Activated CD4-positive, alpha-beta T cell treated with anti-CD3 and anti-CD28 coated beads, Interleukin-2, amount 10 ng/mL, durations not matched to agents 24 days and 14 days (primary cell): ENCODE data around the gene SHC1. TPM values are rescaled to one million over a fixed set of nuclear protein-coding genes. Genes with fewer than 3 reads are reported as not detected.
A peak's percentile ranks its signal among the peaks of the same experiment; 100 is the strongest.

Source experiments
- DNase-seq: peaks from one replicate; pipeline ENCODE4 v3.0.0; 2022
- H3K27ac Mint-ChIP-seq: one replicate; pipeline ENCODE4 v1.8.0; 2022; ENCODE audit warnings: mild to moderate bottlenecking, mixed read lengths
- H3K27me3 Mint-ChIP-seq: one replicate; pipeline ENCODE4 v1.8.0; 2022; ENCODE audit warnings: mixed read lengths
- H3K36me3 Mint-ChIP-seq: one replicate; pipeline ENCODE4 v1.8.0; 2022; ENCODE audit warnings: low read depth, mild to moderate bottlenecking, mixed read lengths
- H3K4me1 Mint-ChIP-seq: one replicate; pipeline ENCODE4 v1.8.0; 2021; ENCODE audit warnings: mixed read lengths
- H3K4me3 Mint-ChIP-seq: one replicate; pipeline ENCODE4 v1.8.0; 2022; ENCODE audit warnings: mild to moderate bottlenecking, moderate library complexity, mixed read lengths
- H3K9me3 Mint-ChIP-seq: one replicate; pipeline ENCODE4 v1.8.0; 2021; ENCODE audit warnings: mixed read lengths
- intact Hi-C: fragments of 100-400 bp; cut with micrococcal nuclease; formaldehyde crosslinking; loops from one replicate; pipeline ENCODE4 v1.15.1; 2023
- total RNA-seq: library from RNA; stranded (reverse); gene quantifications from 2 replicates; pipeline ENCODE4 v1.2.3, GENCODE V29; 2022

The SHC1 gene
- total RNA-seq, 1 donor from 2014 or later, result 50.4 TPM

GRCh38 chr1:154944401-154945159, 26.0 kb downstream of the SHC1 start:
- no peak overlapping the region for H3K4me3 Mint-ChIP-seq
- H3K4me1 Mint-ChIP-seq, result peaks cover 45% of the 10 kb centered on the region
- peak overlapping the region; percentile 93 for H3K27ac Mint-ChIP-seq
- H3K9me3 Mint-ChIP-seq, result no peaks in the 10 kb centered on the region
- H3K27me3 Mint-ChIP-seq, result no peaks in the 10 kb centered on the region
- intact Hi-C loops, result no loop called here
- DNase-seq, result no peak
- H3K36me3 Mint-ChIP-seq, result peaks cover 20% of the 10 kb centered on the region

- DNase-seq, result peak; percentile 83
- H3K4me1 Mint-ChIP-seq, result peaks cover 50% of the 10 kb centered on the region
- H3K27me3 Mint-ChIP-seq, result no peaks in the 10 kb centered on the region
- peak overlapping the region; percentile 93 for H3K27ac Mint-ChIP-seq
- peaks cover 18% of the 10 kb centered on the region for H3K36me3 Mint-ChIP-seq
- intact Hi-C loops, result no loop called here
- H3K4me3 Mint-ChIP-seq, result peak overlapping the region; percentile 18
- no peaks in the 10 kb centered on the region for H3K9me3 Mint-ChIP-seq
Measured at GRCh38 chr1:154943649-154944400, 26.7 kb downstream of the SHC1 start.

GRCh38 chr1:154941333-154942013, 29.1 kb downstream of the SHC1 start:
- peaks cover 8% of the 10 kb centered on the region for H3K36me3 Mint-ChIP-seq
- intact Hi-C loops, result no loop called here
- H3K27me3 Mint-ChIP-seq, result no peaks in the 10 kb centered on the region
- H3K9me3 Mint-ChIP-seq, result no peaks in the 10 kb centered on the region
- peaks cover 59% of the 10 kb centered on the region for H3K4me1 Mint-ChIP-seq
- no peak for DNase-seq
- peak overlapping the region; percentile 93 for H3K27ac Mint-ChIP-seq
- H3K4me3 Mint-ChIP-seq, result peak overlapping the region; percentile 38

- peaks cover 7% of the 10 kb centered on the region for H3K36me3 Mint-ChIP-seq
- no peaks in the 10 kb centered on the region for H3K27me3 Mint-ChIP-seq
- intact Hi-C loops, result no loop called here
- peak overlapping the region; percentile 7 for H3K4me3 Mint-ChIP-seq
- no peaks in the 10 kb centered on the region for H3K9me3 Mint-ChIP-seq
- no peak for DNase-seq
- H3K4me1 Mint-ChIP-seq, result peaks cover 58% of the 10 kb centered on the region
- peak overlapping the region; percentile 93 for H3K27ac Mint-ChIP-seq
Measured at GRCh38 chr1:154940651-154941194, 29.8 kb downstream of the SHC1 start.

DNA sequence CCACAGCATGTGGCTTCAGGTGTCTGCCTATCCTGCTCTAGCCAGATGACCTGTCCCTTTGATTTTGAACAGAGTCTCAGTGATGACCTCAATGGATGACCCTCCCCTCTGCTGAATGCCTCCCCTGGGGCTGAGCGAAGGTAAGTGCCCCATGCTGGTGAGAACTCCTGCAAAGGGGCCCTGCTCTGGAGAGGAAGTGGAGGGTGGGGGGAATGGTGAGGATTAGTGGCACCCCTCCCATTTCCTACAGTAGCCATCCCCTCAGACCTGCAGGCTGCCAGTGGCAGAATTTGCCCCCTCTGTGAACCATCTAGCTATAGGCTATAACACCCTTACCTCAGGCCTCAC, 30.4 kb downstream of the SHC1 start:
- H3K27me3 Mint-ChIP-seq, result no peaks in the 10 kb centered on the region
- intact Hi-C loops, result no loop called here
- no peak for DNase-seq
- H3K36me3 Mint-ChIP-seq, result peaks cover 4% of the 10 kb centered on the region
- H3K4me3 Mint-ChIP-seq, result no peak overlapping the region
- H3K9me3 Mint-ChIP-seq, result no peaks in the 10 kb centered on the region
- no peak overlapping the region for H3K27ac Mint-ChIP-seq
- peaks cover 60% of the 10 kb centered on the region for H3K4me1 Mint-ChIP-seq

GRCh38 chr1:154938604-154939399, 31.7 kb downstream of the SHC1 start:
- Mint-ChIP-seq H3K4me1 (peaks cover 62% of the 10 kb centered on the region), H3K36me3 (peaks cover 2% of the 10 kb centered on the region)
- intact Hi-C loops, result no loop called here

GRCh38 chr1:154937988-154938386, 32.6 kb downstream of the SHC1 start:
- H3K4me3 Mint-ChIP-seq, result peak overlapping the region; percentile 91
- peaks cover 4% of the 10 kb centered on the region for H3K36me3 Mint-ChIP-seq
- H3K4me1 Mint-ChIP-seq, result peaks cover 57% of the 10 kb centered on the region
- intact Hi-C loops, result loop anchor here (1.0 to 2.0 kb wide), 7 partner anchors 17 to 379 kb away; partner anchors contain the start of genes CKS1B and PYGO2
- H3K9me3 Mint-ChIP-seq, result no peaks in the 10 kb centered on the region
- DNase-seq, result no peak
- no peaks in the 10 kb centered on the region for H3K27me3 Mint-ChIP-seq
- peak overlapping the region; percentile 91 for H3K27ac Mint-ChIP-seq

More at GRCh38 chr1:154938604-154939399, 31.7 kb downstream of the SHC1 start:
- no peak for DNase-seq
- Mint-ChIP-seq H3K27ac (peak overlapping the region; percentile 91), H3K27me3 (no peaks in the 10 kb centered on the region), H3K9me3 (no peaks in the 10 kb centered on the region), H3K4me3 (peak overlapping the region; percentile 91)

GRCh38 chr1:154937085-154937987, 33.2 kb downstream of the SHC1 start:
- H3K4me1 Mint-ChIP-seq, result peaks cover 50% of the 10 kb centered on the region
- intact Hi-C loops, result loop anchor here (1.0 to 2.0 kb wide), 7 partner anchors 18 to 378 kb away; partner anchors contain the start of genes CKS1B and PYGO2
- peak overlapping the region; percentile 91 for H3K4me3 Mint-ChIP-seq
- DNase-seq, result peak; percentile 97
- H3K9me3 Mint-ChIP-seq, result no peaks in the 10 kb centered on the region
- H3K36me3 Mint-ChIP-seq, result peaks cover 4% of the 10 kb centered on the region
- H3K27me3 Mint-ChIP-seq, result no peaks in the 10 kb centered on the region
- H3K27ac Mint-ChIP-seq, result peak overlapping the region; percentile 91

GRCh38 chr1:154936555-154937084, 33.9 kb downstream of the SHC1 start, which contains the start of gene PMVK:
TSS of gene PMVK (minus strand) at chr1:154936719. CDS start at chr1:154936685, 34 bp downstream.
- no peaks in the 10 kb centered on the region for H3K27me3 Mint-ChIP-seq
- H3K4me3 Mint-ChIP-seq, result peak within 1 kb of the TSS; percentile 91
- peak; percentile 98 for DNase-seq
- peaks cover 4% of the 10 kb centered on the region for H3K36me3 Mint-ChIP-seq
- peaks cover 46% of the 10 kb centered on the region for H3K4me1 Mint-ChIP-seq
- intact Hi-C loops, result loop anchor here (1.0 to 2.0 kb wide), 8 partner anchors 19 to 377 kb away; partner anchors contain the start of genes CKS1B and PYGO2
- no peaks in the 10 kb centered on the region for H3K9me3 Mint-ChIP-seq
- peak within 1 kb of the TSS; percentile 91 for H3K27ac Mint-ChIP-seq

DNA sequence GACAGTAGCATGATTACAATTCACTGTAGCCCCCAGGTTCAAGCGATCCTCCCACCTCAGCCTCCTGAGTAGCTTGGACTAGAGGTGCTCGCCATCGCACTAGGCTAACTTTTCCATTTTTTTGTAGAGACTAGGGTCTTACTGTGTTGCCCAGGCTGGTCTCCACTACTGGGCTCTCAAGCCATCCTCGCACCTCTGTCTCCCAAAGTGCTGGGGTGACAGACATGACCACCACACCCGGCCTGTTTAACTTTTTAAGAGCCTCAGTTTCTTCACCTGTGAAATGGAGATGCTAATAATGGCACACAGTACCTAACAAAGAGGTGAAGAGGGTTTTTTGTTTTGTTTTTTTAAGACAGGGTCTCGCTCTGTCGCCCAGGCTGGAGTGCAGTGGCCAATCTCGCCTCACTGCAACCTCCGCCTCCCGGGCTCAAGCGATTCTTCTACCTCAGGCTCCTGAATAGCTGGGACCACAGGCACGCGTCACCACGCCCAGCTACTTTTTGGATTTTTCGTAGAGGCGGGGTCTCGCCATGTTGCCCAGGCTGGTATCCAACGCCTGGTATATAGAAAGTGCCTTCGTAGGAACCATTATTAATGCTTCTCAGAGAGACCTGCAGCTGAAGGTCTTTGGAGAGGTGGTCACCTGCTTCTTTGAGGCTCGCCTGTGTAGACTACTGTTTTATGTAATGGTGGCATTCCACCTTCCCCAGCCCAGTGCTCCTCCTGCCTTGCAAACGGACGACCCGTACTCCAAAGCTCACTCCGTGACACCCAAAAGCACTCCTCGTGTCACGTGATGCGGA, 34.6 kb downstream of the SHC1 start:
- H3K4me1 Mint-ChIP-seq, result peaks cover 40% of the 10 kb centered on the region
- intact Hi-C loops, result loop anchor here (1.0 to 2.0 kb wide), 3 partner anchors 39 to 177 kb away; partner anchors contain the start of gene CKS1B

GRCh38 chr1:154934358-154934948, 36.1 kb downstream of the SHC1 start:
- no peak for DNase-seq
- intact Hi-C loops, result no loop called here
- Mint-ChIP-seq H3K4me1 (peaks cover 31% of the 10 kb centered on the region), H3K27me3 (no peaks in the 10 kb centered on the region), H3K27ac (no peak overlapping the region), H3K9me3 (no peaks in the 10 kb centered on the region), H3K4me3 (no peak overlapping the region), H3K36me3 (peaks cover 14% of the 10 kb centered on the region)

More for the DNA sequence above, 34.6 kb downstream of the SHC1 start:
- peaks cover 7% of the 10 kb centered on the region for H3K36me3 Mint-ChIP-seq
- no peaks in the 10 kb centered on the region for H3K9me3 Mint-ChIP-seq
- H3K4me3 Mint-ChIP-seq, result peak overlapping the region; percentile 91
- DNase-seq, result peak; percentile 73
- H3K27me3 Mint-ChIP-seq, result no peaks in the 10 kb centered on the region
- H3K27ac Mint-ChIP-seq, result peak overlapping the region; percentile 91
